GM21423 (cell line): ENCODE measurements around the gene HOMER1.
A peak's percentile ranks its signal among the peaks of the same experiment; 100 is the strongest.
"Not testable (repeated sequence)": the region's sequence is repeated elsewhere in the genome, so short reads cannot be mapped to it uniquely, and the experiment has no call there.

Experiments
- ATAC-seq: cut with Tn5 transposase; IDR thresholded peaks from one replicate; pipeline ENCODE4 v1.9.1; 2021; ENCODE audit warnings: mild to moderate bottlenecking, moderate library complexity; ENCODE audit not compliant: unreplicated experiment

HOMER1 gene

DNA sequence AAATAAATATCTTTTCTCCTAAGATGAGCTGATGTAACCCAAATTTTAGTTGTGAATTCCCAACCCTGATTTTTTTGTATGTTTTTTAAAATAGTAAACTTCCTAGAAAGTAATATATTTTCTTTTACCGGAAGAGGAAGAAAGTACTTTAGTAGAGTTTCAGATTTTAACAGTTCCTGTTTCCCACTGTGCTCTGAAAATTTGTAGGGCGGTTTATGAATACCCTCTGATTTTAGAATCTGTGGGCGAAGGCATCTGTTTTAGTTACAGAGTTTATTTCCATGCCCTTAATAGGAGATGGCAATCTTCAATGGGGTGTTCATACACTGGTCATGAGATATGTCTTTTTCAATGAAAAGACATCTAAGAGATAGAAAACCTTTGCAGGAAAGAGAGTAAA lies 3.7 kb upstream of the HOMER1 start:
- no peak for ATAC-seq

DNA sequence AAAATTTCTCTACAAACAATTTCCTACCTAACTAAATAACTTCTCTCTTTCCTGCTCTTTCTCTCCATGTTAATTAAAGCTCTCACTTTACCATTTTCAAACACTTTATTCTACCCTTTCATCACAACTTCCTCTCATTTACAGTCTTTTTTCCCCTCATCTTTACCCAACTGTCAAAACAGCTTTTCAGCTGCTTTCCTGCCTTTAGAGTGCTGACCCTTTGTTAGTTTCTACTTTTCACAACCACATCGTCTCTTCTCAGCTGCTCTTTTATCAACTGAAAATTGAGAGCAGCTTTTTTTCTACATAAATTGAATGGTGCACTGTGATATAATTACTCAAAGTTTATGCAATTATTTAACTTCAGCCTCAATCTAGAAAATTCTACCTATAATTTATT lies 3.1 kb upstream of the HOMER1 start:
- ATAC-seq, result no peak

DNA sequence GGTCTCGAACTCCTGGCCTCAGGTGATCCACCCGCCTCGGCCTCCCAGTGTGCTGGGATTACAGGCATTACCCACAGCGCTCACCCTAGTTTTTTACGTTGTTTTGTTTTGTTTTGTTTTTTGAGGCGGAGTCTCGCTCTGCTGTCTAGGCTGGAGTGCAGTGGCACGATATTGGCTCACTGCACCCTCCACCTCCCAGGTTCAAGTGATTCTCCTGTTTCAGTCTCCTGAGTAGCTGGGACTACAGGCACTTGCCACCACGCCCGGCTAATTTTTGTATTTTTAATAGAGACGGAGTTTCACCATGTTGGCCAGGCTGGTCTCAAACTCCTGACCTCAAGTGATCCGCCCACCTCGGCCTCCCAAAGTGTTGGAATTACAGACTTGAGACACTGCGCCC lies 2.4 kb upstream of the HOMER1 start:
- ATAC-seq, result not testable (repeated sequence)

DNA sequence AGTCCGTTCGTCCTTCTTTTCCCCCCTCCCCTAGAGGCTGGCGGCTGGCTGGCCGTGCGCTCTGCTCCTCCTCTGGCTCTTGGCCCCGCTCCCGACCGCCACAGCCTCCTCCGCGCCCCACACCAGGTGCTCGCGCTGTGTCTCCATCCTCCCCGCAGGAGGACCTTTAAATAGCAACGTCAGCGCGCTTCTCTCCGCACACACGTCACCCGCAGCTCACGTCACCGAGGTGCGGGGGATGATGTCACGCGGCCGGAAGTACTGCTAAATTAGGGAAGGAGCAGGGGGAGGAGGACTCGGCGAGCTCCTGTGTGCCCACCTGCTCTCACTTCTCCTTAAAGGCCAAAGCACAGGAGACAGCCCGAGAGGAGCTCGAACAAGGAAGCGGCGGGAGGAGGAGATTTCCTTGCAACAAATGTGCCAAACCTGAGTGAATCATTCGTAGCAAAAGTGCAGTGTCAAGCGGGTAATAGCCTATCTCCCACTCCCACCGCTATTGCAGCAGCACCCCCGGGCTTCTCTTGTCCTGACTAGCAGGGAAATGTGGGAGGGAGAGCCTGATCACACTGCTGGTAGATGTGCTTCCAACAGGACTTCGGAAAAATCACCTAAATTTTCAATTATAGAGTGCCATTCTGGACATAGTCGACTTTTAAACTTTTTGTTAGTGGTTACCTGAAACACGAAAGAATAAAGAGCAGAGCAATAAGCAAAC lies 614 bp upstream of the HOMER1 start:
- peak; percentile 84 for ATAC-seq

DNA sequence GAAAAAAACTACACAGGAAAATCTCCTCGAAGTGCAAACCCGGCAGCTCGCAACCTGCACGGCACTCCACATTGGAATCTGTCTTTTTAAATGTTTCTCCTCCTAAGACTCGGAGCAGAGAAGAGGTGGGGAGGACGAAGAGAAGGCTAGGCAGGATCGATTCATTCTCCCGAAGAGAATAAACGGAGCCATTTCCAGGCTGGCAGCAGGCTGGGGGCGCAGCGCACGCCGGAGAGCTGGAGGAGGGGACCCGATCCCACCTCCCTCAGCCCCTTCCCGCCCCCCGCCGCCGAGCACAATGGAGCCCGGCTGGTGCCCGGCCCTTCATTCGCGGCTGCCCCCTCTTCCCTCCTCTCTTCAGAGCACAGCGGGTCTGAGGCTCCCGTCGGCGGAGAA lies 628 bp downstream of the HOMER1 start:
- no peak for ATAC-seq

DNA sequence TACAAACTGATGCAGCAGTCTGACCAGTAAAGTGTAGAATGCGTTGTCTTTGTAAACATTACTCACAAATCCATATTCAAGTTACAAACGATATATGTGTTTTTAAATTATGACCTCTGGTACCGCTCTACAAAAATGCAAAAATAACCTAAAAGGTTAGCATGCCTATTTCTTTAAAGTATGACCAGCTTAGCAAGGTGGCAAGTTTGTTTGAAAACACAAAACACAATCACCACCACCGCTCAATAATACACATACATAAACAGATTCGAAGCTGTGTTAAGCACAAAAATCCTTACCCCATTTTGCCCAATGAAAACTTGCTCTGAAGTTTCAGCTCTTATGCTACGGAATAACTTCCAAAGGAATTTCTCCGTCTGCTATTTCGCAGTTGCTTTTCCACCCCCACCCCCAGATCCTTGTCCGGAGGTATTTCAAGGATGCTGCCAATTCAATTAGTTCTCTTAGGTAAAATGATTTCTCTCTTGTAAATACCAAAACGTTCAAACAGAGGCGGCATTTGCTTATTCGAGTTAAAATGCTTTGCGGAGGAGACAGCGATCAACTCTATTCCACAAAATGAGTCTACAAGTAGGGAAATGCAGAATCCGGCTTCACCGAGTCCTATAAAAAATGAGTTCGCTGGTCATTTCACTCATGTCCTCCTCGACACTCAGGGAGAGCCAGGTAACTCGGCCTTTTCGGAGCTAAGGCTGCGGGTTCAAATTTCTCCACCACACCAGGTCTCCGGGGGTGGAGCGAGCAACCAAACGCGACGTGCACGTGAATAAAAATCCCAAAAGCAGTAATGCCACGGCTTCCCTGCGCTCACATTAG lies 1.2 kb downstream of the HOMER1 start:
- no peak for ATAC-seq

DNA sequence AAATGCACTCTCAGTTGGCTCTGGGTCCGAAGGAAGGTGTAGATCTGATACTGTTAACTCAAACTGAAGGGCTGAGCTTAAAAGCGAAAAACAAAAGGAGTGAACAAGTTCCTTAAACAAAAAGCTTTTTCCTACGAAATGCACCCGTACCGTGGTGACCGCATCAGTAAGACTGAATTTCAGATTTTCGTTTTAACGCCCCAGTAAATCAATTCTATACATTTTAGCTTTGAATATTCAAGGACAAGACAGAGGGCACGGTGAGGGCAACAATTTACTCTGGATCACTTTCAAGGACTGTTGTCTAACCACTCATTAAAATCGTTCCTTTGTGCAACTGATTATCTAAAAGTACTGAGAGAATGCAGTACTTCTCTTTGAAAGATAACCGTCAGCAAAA lies 1.9 kb downstream of the HOMER1 start:
- ATAC-seq, result no peak

DNA sequence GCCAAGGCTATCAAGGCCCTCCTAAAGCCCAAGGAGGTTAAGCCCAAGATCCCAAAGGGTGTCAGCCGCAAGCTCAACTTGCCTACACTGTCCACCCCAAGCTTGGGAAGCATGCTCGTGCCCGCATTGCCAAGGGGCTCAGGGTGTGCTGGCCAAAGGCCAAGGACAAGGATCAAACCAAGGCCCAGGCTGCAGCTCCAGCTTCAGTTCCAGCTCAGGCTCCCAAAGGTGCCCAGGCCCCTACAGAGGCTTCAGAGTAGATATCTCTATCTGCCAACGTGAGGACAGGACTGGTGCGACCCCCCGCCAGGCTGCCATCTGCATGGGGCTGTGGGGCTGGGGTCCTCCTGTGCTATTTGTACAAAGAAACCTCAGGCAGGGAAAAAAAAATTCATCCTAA lies 3.3 kb downstream of the HOMER1 start:
- no peak for ATAC-seq

DNA sequence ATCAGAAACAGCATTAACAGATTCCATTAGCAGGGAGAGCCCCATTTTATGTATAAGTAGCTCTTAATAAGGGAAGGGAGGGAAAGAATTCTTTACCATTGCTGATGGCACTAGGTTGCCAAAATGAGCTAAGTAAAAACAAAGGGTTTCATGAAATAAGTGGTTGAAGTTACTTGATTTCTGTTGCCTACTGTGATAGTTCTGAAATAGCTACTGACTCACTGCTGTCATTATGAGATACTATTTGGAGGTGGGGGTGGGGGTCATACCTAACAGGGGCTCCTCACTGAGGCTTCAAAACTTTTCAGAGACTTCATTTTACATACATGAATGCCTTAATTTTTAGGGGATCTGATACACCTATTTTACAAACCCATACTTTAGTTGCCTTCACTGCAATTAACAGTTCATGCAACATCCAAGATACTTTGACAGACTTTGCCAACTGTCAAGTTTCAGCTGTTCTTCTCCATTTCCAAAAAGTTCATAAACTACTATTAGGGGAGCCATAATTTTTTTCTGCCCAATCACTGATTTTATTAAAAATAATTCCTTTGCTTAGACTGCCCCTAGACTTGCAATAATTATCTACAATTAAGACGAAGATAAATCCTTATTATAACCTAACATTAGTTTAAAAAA lies 4.6 kb downstream of the HOMER1 start:
- no peak for ATAC-seq

DNA sequence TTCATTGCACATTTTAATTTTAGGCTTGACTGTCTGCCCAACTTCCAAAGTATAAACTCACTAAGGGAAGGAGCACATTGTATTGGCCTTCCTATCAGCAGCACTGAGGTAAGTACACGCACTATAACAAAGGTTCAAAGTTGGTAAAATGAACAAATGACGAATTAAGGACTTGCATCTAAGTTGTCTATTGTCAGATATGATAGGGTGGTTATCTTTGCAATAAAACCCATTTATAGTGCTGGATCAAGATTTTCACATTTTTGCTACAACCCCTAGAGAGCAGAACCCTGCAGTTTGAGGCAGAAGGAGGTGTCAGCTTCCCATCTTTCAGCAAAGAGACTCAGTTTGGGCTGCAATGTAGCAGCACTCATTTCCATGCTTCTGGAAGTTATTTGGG lies 5.1 kb downstream of the HOMER1 start:
- ATAC-seq, result no peak

DNA sequence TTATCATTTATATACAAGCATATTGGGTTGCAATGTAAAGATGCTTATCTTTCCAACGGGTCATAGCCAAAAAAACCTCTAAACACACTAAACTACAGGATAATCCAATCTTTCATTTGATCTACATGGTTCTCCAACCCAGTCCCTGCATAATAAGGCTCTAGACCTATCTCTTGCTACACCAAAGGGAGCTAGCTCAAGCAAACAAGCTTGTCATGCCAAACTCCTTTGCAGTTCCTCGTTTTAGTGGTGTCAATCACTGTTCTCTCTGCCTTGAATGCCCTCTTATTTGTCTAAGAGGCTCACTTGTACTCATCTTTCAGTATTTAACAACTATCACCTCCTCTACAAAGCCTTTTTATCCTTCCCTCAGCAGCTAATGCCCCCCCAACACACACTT lies 5.6 kb downstream of the HOMER1 start:
- no peak for ATAC-seq

DNA sequence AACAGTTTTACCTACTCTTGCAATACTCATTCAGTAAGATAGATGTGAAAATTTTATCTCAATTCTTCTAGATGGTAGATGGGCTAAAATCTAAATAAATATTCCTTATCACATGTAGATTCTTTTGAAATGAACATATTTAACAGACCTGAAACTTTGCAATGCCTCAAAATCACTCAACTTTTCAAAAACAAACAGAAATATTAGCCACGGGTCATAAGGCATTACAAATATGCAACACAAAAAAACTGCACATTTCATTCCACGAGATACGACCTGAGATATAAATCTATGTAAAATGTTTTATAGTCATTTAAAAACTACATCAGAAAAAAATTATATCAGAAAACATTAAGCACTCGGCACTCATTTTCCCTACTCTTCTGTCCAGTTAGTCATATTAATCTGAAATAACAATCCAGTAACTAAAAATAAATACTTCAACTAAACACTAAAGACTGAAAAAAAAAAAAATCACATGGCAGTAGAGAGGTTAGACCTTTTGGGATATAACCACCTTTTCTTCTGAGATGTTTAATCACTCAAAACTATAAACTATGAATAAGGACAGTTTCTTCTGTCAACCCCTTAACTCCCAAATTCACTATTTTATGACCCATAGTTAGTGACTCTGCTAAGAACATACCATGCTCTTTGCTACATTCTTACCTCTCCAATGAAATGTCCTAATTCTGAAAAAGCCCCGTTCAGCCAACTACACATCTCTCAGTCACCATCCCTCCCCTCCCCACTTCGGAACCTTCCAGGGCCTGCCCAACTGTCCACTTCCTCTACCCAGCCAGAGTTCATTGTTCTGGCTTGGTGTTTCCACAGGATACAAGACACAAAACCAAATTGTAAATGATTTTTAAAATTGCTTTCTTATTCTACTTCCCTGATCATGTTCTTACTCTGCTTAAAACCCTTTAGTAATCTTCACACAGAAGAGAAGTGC lies 6.4 kb downstream of the HOMER1 start:
- ATAC-seq, result no peak

DNA sequence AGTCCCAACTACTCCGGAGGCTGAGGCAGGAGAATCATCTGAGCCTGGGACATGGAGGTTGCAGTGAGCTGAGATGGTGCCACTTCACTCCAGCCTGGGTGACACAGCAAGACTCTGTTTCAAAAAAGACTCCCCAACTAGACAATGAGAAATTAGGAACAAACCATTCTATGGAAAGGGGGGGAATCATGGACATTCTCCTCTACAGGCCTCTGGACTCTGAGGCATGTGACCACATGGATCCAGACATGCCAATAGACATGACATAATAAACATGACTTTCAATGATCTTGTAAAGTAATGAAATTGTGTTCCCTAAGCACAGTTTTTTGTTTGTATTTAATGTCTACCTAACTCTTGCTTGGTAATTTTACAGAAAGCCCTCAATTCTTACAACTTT lies 8.8 kb downstream of the HOMER1 start:
- no peak for ATAC-seq

DNA sequence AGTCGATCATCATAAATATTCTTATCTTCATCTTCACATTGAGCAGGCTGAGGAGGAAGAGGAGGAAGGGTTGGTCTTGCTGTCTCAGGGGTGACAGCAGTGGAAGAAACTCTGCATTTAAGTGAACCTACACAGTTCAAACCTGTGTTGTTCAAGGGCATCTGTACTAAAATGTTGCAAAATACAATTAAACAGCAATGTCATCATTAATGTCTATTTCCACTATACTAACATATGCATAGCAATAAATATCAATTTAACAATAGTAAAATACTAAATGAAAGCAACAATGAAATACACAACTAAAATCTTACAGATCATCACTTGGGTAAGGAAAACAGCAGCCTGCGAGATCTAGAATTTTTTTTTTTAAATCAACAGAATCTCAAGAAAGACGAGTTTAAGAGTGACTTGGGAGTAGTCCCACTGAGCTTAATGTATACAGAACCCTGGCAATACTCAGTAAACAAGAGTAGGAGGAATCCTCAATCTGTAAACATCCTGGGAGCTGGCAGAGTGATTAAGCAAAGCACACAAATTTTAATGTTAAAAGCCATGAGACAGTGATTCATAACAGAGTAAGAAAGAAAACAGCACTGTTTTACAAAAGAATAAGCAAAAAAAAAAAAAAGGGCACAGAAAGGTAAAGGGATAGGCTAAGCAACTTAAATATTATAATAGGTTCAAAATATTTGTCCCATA lies 10.0 kb downstream of the HOMER1 start:
- ATAC-seq, result no peak

DNA sequence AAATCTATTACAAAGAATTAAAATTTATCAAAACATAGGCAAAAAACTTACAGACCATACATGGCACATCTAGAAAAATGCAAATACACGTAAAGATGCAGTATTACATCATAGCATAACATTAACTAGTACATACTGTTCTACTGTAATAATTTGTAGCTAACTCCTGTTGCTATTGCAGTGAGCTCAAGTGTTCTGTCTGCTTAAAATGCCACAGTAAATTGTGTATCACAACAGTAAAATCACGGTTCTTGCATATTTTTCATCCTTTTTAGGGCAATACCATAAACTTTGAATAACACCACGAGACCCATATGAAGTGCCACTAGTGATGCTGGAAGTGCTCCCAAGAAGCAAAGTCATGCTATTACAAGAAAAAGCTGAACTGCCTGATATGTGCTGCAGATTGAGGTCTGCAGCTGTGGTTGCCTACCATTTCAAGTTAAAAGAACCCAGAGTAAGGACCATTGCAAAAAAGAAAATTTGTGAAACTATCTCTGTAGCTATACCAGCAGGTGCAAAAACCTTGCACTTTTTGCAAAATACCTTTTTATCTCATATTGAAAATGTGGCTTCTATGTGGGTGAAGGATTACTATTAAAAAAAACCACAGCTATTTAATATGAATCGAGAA lies 14.2 kb downstream of the HOMER1 start:
- no peak for ATAC-seq

DNA sequence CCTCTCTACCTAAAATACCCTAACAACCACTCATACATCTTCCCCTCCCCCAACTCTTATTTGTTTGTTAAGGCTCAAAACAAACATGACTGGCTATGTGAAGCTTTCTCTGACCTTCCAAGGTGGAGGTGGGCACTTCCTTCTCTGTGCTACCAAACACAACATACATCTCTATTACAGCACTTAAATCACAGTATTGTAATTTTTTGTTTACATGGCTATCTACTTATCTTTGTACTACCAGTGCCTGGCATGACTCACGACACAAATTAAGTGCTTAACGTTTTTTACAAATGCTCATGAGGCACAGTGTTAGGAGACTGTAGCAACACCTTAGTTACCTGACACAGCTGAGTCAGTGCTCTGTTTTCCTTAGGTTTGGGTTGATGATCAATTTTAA lies 18.6 kb downstream of the HOMER1 start:
- no peak for ATAC-seq

DNA sequence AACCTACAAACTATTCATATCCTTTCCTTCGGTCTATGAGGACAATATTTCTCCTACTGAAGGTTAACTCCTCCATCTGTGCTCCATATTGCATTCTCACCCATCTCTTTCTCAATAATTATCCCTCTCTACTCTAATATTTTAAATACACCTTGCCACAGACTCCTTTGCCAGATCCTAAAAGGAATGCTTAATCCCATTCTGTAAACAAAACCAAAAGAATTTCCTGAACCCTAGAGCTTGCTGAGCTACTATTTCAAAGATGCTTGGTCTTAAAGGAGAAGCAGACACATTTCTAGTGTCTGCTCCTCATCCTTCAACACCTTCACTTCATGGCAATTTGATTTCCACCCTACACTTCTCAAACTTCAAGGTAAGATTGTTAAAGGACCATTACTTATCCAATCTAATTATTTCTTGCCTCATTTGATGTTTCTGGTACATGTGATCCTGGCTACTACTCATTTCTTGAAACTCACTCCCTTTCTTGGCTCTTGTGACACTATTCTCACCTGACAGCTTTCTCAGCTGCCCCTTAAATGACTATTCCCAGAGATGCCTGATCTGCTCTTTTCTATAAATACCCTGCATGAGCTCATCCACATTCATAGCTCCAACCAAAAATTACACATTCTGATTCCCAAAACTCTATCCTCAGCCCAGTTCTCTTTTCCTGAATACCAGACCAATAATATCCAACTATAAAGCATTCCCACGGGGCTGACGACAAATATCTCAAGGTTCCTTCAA lies 20.2 kb downstream of the HOMER1 start:
- no peak for ATAC-seq

DNA sequence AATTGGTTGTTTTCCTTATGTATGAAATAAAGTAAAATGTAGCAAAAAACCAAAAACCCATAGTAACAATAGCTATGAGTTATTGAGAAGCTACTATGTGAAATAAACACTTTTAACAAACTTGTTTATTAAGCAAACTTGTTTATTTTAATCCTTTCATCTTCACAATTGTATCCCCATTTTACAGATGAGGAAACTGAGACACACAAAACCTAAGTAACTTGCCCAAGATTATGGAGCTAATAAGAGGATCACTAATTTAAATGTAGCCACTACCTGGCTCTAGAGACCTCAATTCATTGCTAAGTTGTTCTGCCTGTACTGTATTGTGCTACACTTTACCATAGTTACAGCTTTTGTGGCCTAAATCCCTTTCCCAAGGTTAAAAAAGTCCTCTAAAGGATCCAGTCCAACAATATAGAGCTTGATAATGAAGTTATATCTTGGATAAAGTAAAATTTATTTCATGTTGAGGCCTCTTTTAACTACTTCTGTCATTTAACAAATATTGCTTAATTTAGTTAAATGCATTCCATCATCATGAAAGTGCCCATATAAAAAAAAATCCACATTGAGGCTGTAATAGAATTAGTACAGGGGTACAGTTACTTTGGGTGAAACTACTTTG lies 22.1 kb downstream of the HOMER1 start:
- ATAC-seq, result no peak
